Fibroblast of the aortic adventitia (primary cell): ENCODE data around the gene ABHD15. TPM values are rescaled to one million over a fixed set of nuclear protein-coding genes. Genes with fewer than 3 reads are reported as not detected.
A peak's percentile ranks its signal among the peaks of the same experiment; 100 is the strongest.

Experiments used
- DNase-seq: peaks from one replicate; pipeline ENCODE4 v3.0.0-alpha.2; 2010; ENCODE audit warnings: low read depth
- H3K4me3 ChIP-seq: 2 replicates; pipeline ENCODE4 v1.5.1; 2011; ENCODE audit warnings: low read depth, mild to moderate bottlenecking, control low read depth, low read length, moderate library complexity
- CTCF ChIP-seq: IDR thresholded peaks from 2 replicates; pipeline ENCODE4 v1.5.1; 2011; ENCODE audit warnings: mild to moderate bottlenecking, low read length, control low read depth, inconsistent platforms; ENCODE audit not compliant: insufficient read depth
- total RNA-seq: library from RNA; depleted of rRNA; stranded (reverse); fragments of >200 nt; gene quantifications from 2 replicates; pipeline ENCODE4 v1.2.3, GENCODE V29; 2012; ENCODE audit warnings: low replicate concordance

ABHD15 gene
- total RNA-seq, 1 donor, result 15.3 TPM

GRCh38 chr17:29591146-29591736 is 24.4 kb upstream of the ABHD15 start:
- H3K4me3 ChIP-seq, result peak overlapping the region; percentile 38
- TF ChIP-seq CTCF, result no peak
- peak; percentile 72 for DNase-seq

GRCh38 chr17:29590411-29591145 is 23.7 kb upstream of the ABHD15 start:
- peak overlapping the region; percentile 66 for H3K4me3 ChIP-seq
- no peak for TF ChIP-seq CTCF
- peak; percentile 66 for DNase-seq

GRCh38 chr17:29589524-29590410 is 22.9 kb upstream of the ABHD15 start, which contains the start of gene GIT1:
Gene GIT1 (minus strand): TSS chr17:29589648. CDS start chr17:29589378, 270 bp downstream.
- peak; percentile 71 for DNase-seq
- no peak for TF ChIP-seq CTCF

GRCh38 chr17:29588562-29589411 is 21.9 kb upstream of the ABHD15 start:
- H3K4me3 ChIP-seq, result peak overlapping the region; percentile 83
- no peak for DNase-seq
- TF ChIP-seq CTCF, result no peak

More at GRCh38 chr17:29589524-29590410, 22.9 kb upstream of the ABHD15 start, which contains the start of gene GIT1:
- H3K4me3 ChIP-seq, result peak within 1 kb of the TSS; percentile 83

GRCh38 chr17:29588017-29588561 is 21.3 kb upstream of the ABHD15 start:
- DNase-seq, result no peak
- peak overlapping the region; percentile 83 for H3K4me3 ChIP-seq
- TF ChIP-seq CTCF, result no peak
